Stimulated activated CD8-positive, alpha-beta memory T cell treated with anti-CD3 and anti-CD28 coated beads, Interleukin-4, amount 100 ng/mL, for 4 hours (primary cell): Measurements from ENCODE around the gene EEF1A2.
A peak's percentile ranks its signal among the peaks of the same experiment; 100 is the strongest.

Experiments used
- DNase-seq, 2 donors: peaks; one replicate each; pipeline ENCODE4 v3.0.0-alpha.2; 2020; ENCODE audit warnings: low read depth in 2 of 2, low spot score in 1 of 2

EEF1A2 gene

GRCh38 chr20:63500902-63501817 is 2.3 kb upstream of the EEF1A2 start:
- no peak for DNase-seq

DNA sequence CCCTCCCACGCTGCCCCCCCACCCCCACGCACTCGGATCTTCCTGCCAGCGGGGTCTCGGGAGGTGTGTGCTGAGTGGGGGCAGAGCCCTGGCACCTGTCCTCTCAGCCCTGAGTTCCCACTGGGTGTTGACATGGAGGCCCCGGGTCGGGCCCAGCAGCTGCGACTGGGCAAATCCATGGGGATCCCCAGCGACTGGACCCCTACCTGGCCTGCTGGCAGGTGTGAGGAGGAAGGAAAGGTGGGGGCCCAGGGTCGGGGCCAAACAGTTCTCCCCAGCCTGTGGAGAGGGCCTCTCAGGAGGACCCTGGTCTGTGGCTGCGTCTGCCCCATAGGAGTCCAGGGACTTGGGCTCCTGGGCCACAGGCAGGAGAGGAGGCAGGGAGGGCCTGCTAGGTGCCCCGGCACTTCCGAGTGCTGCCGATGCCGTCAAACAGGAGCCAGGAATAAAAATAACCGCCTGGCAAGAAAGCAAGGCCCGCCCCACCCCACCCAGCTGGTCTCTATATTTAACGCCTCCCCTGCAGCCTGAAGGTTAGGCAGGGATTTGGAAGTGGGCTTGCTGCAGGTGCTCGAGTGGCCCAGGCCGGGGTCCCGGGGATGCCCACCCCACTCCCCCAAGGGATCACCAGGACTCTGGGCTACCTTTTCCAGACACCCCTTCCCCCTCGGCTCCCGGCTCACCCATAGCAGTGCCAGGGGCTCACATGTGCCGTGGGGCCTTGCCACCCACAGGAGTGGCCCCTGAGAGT is 1.4 kb upstream of the EEF1A2 start:
- no peak for DNase-seq

GRCh38 chr20:63499338-63499969 is 571 bp upstream of the EEF1A2 start:
- no peak for DNase-seq

DNA sequence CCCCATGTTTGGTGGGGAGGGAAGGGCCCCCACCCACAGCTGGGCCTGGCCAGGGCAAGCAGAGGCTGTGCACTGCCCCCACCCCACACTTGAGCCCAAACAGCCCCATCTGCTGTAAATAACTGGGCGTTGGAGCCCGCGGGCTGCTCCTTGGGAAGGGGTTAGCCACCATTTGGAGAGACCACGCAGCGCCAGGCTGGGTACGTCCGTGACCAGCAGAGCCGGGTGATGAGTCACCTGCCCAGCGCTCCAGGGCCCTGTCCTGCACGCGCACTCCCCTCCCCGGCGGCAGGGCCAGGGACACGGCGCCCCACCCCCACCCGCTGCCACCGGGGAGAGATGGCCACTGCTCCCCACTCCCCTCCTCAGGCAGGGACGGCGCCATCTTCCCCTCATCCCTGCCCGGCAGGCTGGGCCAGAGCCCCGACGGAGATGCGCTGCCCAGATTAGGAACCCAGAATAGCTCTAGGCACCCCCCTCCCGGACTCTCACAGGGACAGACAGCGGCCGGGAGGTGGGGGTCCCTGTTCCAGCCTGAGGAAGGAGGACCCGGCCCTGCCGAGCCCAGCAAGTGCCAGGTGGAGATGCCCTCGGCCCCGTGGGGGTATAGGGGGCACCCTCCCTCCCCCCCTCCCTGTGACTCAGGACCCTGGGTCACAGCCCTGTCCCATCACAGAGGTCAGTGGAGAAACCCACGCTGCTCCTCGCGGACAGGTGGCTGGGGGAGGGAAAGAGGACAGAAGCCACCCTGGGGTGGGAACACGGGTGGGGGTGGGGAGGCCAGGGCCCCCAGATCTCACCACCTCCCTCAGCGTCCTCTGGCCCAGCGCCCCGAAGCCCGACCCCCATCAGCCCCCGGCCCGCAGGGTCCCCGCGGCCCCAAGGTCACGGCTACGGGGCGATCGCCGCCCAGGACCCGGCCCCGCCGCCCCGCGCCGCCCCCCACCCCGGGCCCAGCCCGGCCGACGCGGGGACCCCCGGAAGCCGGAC is 642 bp downstream of the EEF1A2 start:
- DNase-seq, result no peak

GRCh38 chr20:63497138-63497945 is 1.5 kb downstream of the EEF1A2 start:
- DNase-seq, result no peak

GRCh38 chr20:63496596-63497120 is 2.2 kb downstream of the EEF1A2 start:
- no peak for DNase-seq

DNA sequence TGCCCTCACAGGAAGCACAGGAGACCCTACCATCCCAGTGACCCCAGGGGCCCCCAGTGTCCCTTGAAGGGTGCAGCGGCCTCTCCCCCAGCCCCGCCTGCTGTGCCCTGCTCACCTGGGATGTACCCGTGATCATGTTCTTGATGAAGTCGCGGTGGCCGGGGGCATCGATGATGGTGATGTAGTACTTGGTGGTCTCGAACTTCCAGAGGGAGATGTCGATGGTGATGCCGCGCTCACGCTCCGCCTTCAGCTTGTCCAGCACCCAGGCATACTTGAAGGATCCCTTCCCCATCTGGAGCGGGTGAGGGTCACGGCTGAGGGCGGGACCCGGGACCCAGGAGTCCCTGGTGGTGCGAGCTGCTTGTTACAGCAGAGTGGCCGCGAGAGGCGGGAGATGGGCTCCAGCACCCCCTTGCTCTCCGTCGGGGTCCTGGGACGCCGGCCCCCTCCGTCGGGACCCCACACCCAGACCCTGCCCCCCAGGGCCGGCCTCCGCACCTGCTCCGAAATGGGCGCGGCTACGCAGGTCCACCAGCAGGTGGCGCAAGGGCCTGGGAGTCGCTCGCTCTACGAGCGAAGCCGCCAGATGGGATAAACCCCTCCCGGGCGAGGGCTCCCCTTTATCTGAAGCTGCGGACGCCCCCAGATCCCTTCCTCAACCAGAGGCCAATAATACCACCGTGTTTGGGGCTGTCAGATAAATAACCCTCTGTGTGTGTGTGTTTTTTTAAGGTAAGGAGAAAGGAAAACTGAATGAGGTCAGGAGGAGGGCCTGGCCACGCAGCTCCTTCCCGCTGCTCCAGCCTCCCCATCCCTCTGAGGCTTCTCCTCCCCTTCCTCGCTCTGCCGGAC is 2.9 kb downstream of the EEF1A2 start:
- DNase-seq, result peak; percentile 40 to 52

DNA sequence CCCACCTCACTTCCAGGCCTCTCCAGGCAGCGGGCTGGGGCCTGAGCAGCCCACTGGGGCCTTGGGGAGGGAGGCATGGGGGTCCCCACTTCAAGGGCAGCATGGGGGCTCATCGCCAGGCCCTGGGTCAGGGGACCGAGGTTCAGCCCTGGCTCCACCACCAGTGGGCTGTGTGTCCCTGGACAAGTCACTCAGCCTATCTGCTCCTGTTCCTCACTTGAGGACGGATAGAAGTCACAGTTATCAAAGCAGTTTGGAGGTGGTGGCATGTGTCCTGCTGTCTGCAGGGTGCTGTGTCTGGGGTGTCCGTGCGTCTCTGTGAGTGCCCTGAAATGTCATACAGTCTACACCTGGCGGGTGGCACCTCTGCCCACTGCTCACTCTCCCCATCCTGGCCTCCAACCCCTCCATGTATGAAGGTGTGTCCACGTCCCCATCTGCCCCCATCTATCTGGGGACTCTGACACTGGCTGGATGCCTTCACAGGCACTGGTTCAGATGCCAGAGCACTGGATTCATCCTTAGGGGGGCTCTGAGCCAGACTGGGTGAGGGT is 3.6 kb downstream of the EEF1A2 start:
- no peak for DNase-seq

GRCh38 chr20:63494420-63495166 is 4.3 kb downstream of the EEF1A2 start:
- DNase-seq, result no peak

- no peak for DNase-seq
Measured at GRCh38 chr20:63494084-63494419, 4.8 kb downstream of the EEF1A2 start.

GRCh38 chr20:63493563-63494020 is 5.3 kb downstream of the EEF1A2 start:
- DNase-seq, result no peak

DNA sequence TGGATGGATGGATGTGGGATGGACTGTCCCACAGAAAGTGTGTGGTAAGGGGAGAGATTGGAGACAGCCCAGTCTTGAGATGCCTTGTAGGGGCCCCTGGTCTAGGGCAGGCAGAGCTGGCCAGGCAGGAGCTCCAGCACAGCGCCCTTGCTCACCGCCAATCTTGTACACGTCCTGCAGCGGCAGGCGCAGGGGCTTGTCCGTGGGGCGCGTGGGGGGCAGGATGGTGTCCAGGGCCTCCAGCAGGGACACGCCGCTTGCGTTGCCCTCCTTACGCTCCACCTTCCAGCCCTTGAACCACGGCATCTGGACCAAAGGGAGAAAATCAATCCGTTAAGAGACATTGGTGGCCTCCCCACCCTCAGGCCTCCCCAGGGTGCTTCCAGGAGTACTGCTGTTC is 5.9 kb downstream of the EEF1A2 start:
- DNase-seq, result no peak

DNA sequence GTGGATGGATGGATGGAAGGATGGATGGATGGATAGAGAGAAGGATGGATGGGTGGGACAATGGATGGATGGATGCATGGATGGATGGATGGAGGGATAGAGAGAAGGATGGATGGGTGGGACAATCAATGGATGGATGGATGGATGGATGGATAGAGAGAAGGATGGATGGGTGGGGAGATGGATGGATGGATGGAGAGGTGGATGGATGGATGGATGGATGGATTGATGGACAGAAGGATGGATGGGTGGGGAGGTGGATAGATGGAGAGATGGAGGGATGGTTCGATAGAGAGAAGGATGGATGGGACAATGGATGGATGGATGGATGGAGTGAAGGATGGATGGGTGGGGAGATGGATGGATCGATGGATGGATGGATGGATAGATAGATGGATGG is 6.4 kb downstream of the EEF1A2 start:
- DNase-seq, result no peak

DNA sequence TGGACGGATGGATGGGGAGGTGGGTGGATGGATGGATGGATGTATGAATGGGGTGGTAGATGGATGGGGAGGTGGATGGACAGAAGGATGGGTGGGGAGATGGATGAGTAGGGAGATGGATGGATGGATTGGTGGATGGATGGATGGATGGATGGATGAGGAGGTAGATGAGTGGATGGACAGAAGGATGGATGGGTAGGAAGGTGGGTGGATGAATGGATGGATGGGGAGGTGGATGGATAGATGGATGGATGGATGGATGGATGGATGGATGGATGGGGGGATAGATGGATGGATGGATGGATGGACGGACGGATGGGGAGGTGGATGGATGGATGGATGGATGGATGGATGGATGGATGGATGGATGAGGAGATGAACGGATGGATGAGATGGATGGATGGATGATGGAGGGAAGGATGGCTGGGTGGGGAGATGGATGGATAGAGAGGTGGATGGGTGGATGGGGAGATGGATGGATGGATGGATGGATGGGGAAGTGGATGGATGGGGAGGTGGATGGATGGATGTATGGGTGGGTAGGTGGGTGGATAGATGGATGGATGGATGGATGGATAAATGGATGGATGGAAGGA is 7.2 kb downstream of the EEF1A2 start:
- DNase-seq, result no peak

DNA sequence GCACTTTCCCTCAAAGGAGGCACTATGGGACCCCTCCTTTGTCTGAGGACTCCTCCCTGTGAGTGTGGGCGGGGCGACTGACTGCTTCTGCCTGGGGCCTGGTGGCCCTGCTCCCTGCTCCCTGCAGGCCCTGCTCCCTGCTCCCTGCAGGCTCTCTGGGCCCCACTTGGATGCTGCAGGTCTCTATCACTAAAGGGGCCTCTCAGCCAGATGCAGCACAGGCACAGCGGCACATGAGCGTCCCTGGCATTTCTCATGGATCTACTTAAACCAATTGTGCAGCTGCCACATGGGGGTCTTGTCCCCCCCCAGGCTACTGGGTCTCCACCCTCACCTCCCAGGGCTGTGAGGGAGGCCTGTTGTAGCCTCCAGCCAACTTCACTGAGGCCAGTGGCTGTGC is 7.8 kb downstream of the EEF1A2 start:
- DNase-seq, result no peak

DNA sequence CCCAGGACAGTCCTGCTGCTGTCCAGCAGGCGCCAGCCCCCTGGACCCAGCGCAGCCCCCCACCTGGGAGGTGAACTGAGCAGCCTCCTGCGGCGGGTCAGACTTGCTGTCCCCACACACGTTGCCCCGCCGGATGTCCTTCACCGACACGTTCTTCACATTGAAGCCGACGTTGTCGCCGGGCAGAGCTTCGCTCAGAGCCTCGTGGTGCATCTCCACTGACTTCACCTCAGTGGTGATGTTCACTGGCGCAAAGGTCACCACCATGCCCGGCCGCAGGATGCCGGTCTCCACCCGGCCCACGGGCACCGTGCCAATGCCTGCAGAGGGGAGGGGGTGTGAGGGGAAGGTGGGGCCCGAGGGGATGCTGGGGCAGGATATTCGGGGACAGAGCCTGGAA is 8.5 kb downstream of the EEF1A2 start:
- DNase-seq, result no peak
